ENCODE data around the gene BARD1.

GRCh38 chr2:214836568-214836967, 27.1 kb upstream of the BARD1 start:
- TF ChIP-seq POLR2A (IDR thresholded peaks at IDR 0.05) = no peak
- TF ChIP-seq, protein P1, sequence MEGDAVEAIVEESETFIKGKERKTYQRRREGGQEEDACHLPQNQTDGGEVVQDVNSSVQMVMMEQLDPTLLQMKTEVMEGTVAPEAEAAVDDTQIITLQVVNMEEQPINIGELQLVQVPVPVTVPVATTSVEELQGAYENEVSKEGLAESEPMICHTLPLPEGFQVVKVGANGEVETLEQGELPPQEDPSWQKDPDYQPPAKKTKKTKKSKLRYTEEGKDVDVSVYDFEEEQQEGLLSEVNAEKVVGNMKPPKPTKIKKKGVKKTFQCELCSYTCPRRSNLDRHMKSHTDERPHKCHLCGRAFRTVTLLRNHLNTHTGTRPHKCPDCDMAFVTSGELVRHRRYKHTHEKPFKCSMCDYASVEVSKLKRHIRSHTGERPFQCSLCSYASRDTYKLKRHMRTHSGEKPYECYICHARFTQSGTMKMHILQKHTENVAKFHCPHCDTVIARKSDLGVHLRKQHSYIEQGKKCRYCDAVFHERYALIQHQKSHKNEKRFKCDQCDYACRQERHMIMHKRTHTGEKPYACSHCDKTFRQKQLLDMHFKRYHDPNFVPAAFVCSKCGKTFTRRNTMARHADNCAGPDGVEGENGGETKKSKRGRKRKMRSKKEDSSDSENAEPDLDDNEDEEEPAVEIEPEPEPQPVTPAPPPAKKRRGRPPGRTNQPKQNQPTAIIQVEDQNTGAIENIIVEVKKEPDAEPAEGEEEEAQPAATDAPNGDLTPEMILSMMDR (IDR thresholded peaks at IDR 0.05) = no peak

Data from esophagus squamous epithelium (tissue), 4 donors.